ENCODE data around the gene SURF6. TPM values are rescaled to one million over a fixed set of nuclear protein-coding genes. Genes with fewer than 3 reads are reported as not detected.

SURF6 gene
- total RNA-seq, 2 experiments from 2014 or later: 19.2 to 27.8 TPM

- ChIA-PET POLR2A (no interaction called here), CTCF (ENCODE audit: unreplicated experiment) (no interaction called here)
- Histone ChIP-seq H3K4me1 (ENCODE audit: insufficient read depth, low read length, poor library complexity, severe bottlenecking) (no peaks in the 10 kb centered on the region), H3K4me2 (ENCODE audit: low read length) (no peak overlapping the region), H3K4me3 (ENCODE audit: low read depth, low read length, poor library complexity, severe bottlenecking) (no peak overlapping the region), H3K79me2 (ENCODE audit: insufficient read depth, low read depth, low read length) (no peaks in the 10 kb centered on the region), H3K36me3 (ENCODE audit: insufficient read depth, low read length) (no peaks in the 10 kb centered on the region), H3K9me2 (ENCODE audit: insufficient read depth, low read length) (no peaks in the 10 kb centered on the region), H4K20me1 (ENCODE audit: insufficient read depth, low read length) (no peaks in the 10 kb centered on the region), H2AFZ (ENCODE audit: low read length) (no peak overlapping the region), H3K9me3 (ENCODE audit: low read length) (0 out of 2 replicates have a peak, but pooled peaks cover 4% of the 10 kb centered on the region), H3K27ac (ENCODE audit: low read depth, low read length, poor library complexity, severe bottlenecking) (no peak overlapping the region)
- DNase-seq (ENCODE audit: low spot score): no peak
- no peak for TF ChIP-seq CTCF (conservative IDR thresholded peaks at IDR 0.05; ENCODE audit: low read length)
- no peak for TF ChIP-seq EZH2phosphoT487 (IDR thresholded peaks at IDR 0.05; ENCODE audit: borderline replicate concordance, low read depth, low read length)
- intact Hi-C loops (cut with micrococcal nuclease; ENCODE audit: unreplicated experiment): no loop called here
- no TSS peak for BruUV-seq (replicated peaks)
Measured at GRCh38 chr9:133304477-133305377, 31.3 kb downstream of the SURF6 start.

- no peak overlapping the region for H3K27ac ChIP-seq (ENCODE audit: low read depth, low read length, poor library complexity, severe bottlenecking)
- H2AFZ ChIP-seq (ENCODE audit: low read length): no peak overlapping the region
- intact Hi-C loops (cut with micrococcal nuclease; ENCODE audit: unreplicated experiment): no loop called here
- CTCF ChIA-PET (ENCODE audit: unreplicated experiment): interaction anchor here (0.6 kb wide), 1 partner anchor 1016 kb away, joined by 8 read pairs; no protein-coding TSS in a partner anchor
- no TSS peak for BruUV-seq (replicated peaks)
- H3K4me3 ChIP-seq (ENCODE audit: low read depth, low read length, poor library complexity, severe bottlenecking): no peak overlapping the region
- no peaks in the 10 kb centered on the region for H4K20me1 ChIP-seq (ENCODE audit: insufficient read depth, low read length)
- no peaks in the 10 kb centered on the region for H3K36me3 ChIP-seq (ENCODE audit: insufficient read depth, low read length)
- no peak overlapping the region for H3K4me2 ChIP-seq (ENCODE audit: low read length)
- TF ChIP-seq CTCF (conservative IDR thresholded peaks at IDR 0.05; ENCODE audit: low read length) (no peak), EZH2phosphoT487 (IDR thresholded peaks at IDR 0.05; ENCODE audit: borderline replicate concordance, low read depth, low read length) (no peak)
- no peaks in the 10 kb centered on the region for H3K9me3 ChIP-seq (ENCODE audit: low read length)
- POLR2A ChIA-PET: no interaction called here
- no peaks in the 10 kb centered on the region for H3K79me2 ChIP-seq (ENCODE audit: insufficient read depth, low read depth, low read length)
- no peaks in the 10 kb centered on the region for H3K4me1 ChIP-seq (ENCODE audit: insufficient read depth, low read length, poor library complexity, severe bottlenecking)
- H3K9me2 ChIP-seq (ENCODE audit: insufficient read depth, low read length): no peaks in the 10 kb centered on the region
- DNase-seq (ENCODE audit: low spot score): no peak
Measured at GRCh38 chr9:133304158-133304470, 31.9 kb downstream of the SURF6 start.

Data from OCI-LY7 (cell line).